ENCODE measurements around the gene MAPK10.

Gene MAPK10

GRCh38 chr4:86050496-86050895 is 309.4 kb downstream of the MAPK10 start:
- no peak overlapping the region for H3K4me3 ChIP-seq (ENCODE audit: low read depth, low read length)
- no peak for DNase-seq (ENCODE audit: low read depth)
- no peak for TF ChIP-seq CTCF (IDR thresholded peaks at IDR 0.05; ENCODE audit: control insufficient read depth, extremely low read depth, insufficient read depth)

- DNase-seq (ENCODE audit: low read depth) = no peak
- H3K4me3 ChIP-seq (ENCODE audit: low read depth, low read length) = no peak overlapping the region
- TF ChIP-seq CTCF (IDR thresholded peaks at IDR 0.05; ENCODE audit: control insufficient read depth, extremely low read depth, insufficient read depth) = no peak
Measured at GRCh38 chr4:86048426-86048825, 311.4 kb downstream of the MAPK10 start.

GRCh38 chr4:86044593-86044985 is 315.3 kb downstream of the MAPK10 start:
- TF ChIP-seq CTCF (IDR thresholded peaks at IDR 0.05; ENCODE audit: control insufficient read depth, extremely low read depth, insufficient read depth) = no peak

GRCh38 chr4:86043755-86044592 is 315.9 kb downstream of the MAPK10 start:
- no peak overlapping the region for H3K4me3 ChIP-seq (ENCODE audit: low read depth, low read length)
- peak; percentile 63 for TF ChIP-seq CTCF (IDR thresholded peaks at IDR 0.05; ENCODE audit: control insufficient read depth, extremely low read depth, insufficient read depth)

More at GRCh38 chr4:86044593-86044985, 315.3 kb downstream of the MAPK10 start:
- no peak for DNase-seq (ENCODE audit: low read depth)
- no peak overlapping the region for H3K4me3 ChIP-seq (ENCODE audit: low read depth, low read length)

GRCh38 chr4:86038037-86038436 is 321.8 kb downstream of the MAPK10 start:
- TF ChIP-seq CTCF (IDR thresholded peaks at IDR 0.05; ENCODE audit: control insufficient read depth, extremely low read depth, insufficient read depth) = no peak
- DNase-seq (ENCODE audit: low read depth) = no peak
- no peak overlapping the region for H3K4me3 ChIP-seq (ENCODE audit: low read depth, low read length)

More at GRCh38 chr4:86043755-86044592, 315.9 kb downstream of the MAPK10 start:
- no peak for DNase-seq (ENCODE audit: low read depth)

GRCh38 chr4:86036736-86037135 is 323.1 kb downstream of the MAPK10 start:
- TF ChIP-seq CTCF (IDR thresholded peaks at IDR 0.05; ENCODE audit: control insufficient read depth, extremely low read depth, insufficient read depth) = no peak
- no peak for DNase-seq (ENCODE audit: low read depth)
- H3K4me3 ChIP-seq (ENCODE audit: low read depth, low read length) = no peak overlapping the region

GRCh38 chr4:86035688-86036087 is 324.2 kb downstream of the MAPK10 start:
- H3K4me3 ChIP-seq (ENCODE audit: low read depth, low read length) = no peak overlapping the region
- no peak for TF ChIP-seq CTCF (IDR thresholded peaks at IDR 0.05; ENCODE audit: control insufficient read depth, extremely low read depth, insufficient read depth)
- no peak for DNase-seq (ENCODE audit: low read depth)

All from LNCaP clone FGC (cell line).